HCT116 (cell line): ENCODE data around the gene PTGIR. TPM values are rescaled to one million over a fixed set of nuclear protein-coding genes. Genes with fewer than 3 reads are reported as not detected.

Source experiments
- ATAC-seq: fragments of 200-7000 bp; cut with Tn5 transposase; 2 replicates; pipeline ENCODE4 v1.9.1; 2020; ENCODE audit warnings: mild to moderate bottlenecking, moderate library complexity
- BruUV-seq: library from RNA; stranded (reverse); fragments of 400-500 nt; replicated peaks from 2 replicates; lab custom pipeline; 2021; lab: Mats Ljungman, UMichigan
- CTCF ChIA-PET: fragments of 300-600 bp; sonication (Branson Sonifier 250); formaldehyde crosslinking; loops from one replicate; lab custom pipeline; 2021; ENCODE audit warnings: antibody characterized with exemption; lab: Charles Lee
- POLR2A ChIA-PET: fragments of 300-600, 350-600 bp; sonication (Branson Sonifier 250); formaldehyde crosslinking; loops from one replicate; lab custom pipeline; 2021; ENCODE audit warnings: antibody characterized with exemption; lab: Charles Lee
- RAD21 ChIA-PET, 2 experiments: fragments of 300-600 bp; sonication (Branson Sonifier 250); formaldehyde crosslinking; loops; one replicate each; lab custom pipeline; 2023; ENCODE audit warnings: low total read pairs in 2 of 2; ENCODE audit not compliant: uncharacterized antibody in 2 of 2, unreplicated experiment in 2 of 2, low non-redundant PET in 1 of 2; lab: Charles Lee
- DNase-seq: peaks from one replicate; pipeline ENCODE4 v3.0.0-alpha.2; 2010; ENCODE audit warnings: low read depth, low spot score
- H2AFZ ChIP-seq: fragments of 200-600 bp; shearing (Covaris generic), sonication (generic); 2 replicates; pipeline ENCODE4 v1.6.1; 2017; ENCODE audit warnings: low read depth, mixed run types, mixed read lengths, antibody characterized with exemption, low read length; ENCODE audit not compliant: poor library complexity, severe bottlenecking
- H3K27ac ChIP-seq: 2 replicates; pipeline ENCODE4 v1.5.1; 2012; ENCODE audit warnings: low read depth, low read length
- H3K27me3 ChIP-seq: fragments of 200-600 bp; sonication (generic); 2 replicates; pipeline ENCODE4 v1.6.1; 2016; ENCODE audit warnings: mixed run types, low read length, mixed read lengths; ENCODE audit not compliant: insufficient read depth
- H3K36me3 ChIP-seq, 2 experiments: fragments of 200-500 bp in 1 of 2; fragments of 200-600 bp in 1 of 2; sonication (Bioruptor generic) in 1 of 2; sonication (generic) in 1 of 2; 2 replicates each; pipeline versions ENCODE4 v1.5.1 to v1.6.1; 2014 to 2016; ENCODE audit warnings: low read length in 2 of 2, inconsistent platforms in 1 of 2, mixed read lengths in 1 of 2, mixed run types in 1 of 2; ENCODE audit not compliant: insufficient read depth in 2 of 2, control insufficient read depth in 1 of 2
- H3K4me1 ChIP-seq, 2 experiments: fragments of 200-600 bp in 1 of 2; sonication (generic) in 1 of 2; 2 replicates each; pipeline versions ENCODE4 v1.5.1 to v1.6.1; 2012 to 2017; ENCODE audit warnings: low read length in 2 of 2, inconsistent platforms in 1 of 2, mild to moderate bottlenecking in 1 of 2, mixed read lengths in 1 of 2, mixed run types in 1 of 2, moderate library complexity in 1 of 2; ENCODE audit not compliant: insufficient read depth in 2 of 2, control insufficient read depth in 1 of 2
- H3K4me2 ChIP-seq: fragments of 200-600 bp; sonication (generic); 2 replicates; pipeline ENCODE4 v1.6.1; 2017; ENCODE audit warnings: mixed run types, low read length, mixed read lengths
- H3K4me3 ChIP-seq, 2 experiments: fragments of 200-600 bp in 1 of 2; sonication (generic) in 1 of 2; replicated peaks in 1 of 2; 2 replicates each; pipeline ENCODE4 v1.5.1; 2011 to 2016; ENCODE audit warnings: low read length in 2 of 2, control low read depth in 1 of 2, low read depth in 1 of 2, mild to moderate bottlenecking in 1 of 2, mixed read lengths in 1 of 2, mixed run types in 1 of 2
- H3K79me2 ChIP-seq: fragments of 200-600 bp; sonication (generic); 2 replicates; pipeline ENCODE4 v1.6.1; 2017; ENCODE audit warnings: mild to moderate bottlenecking, mixed run types, low read length, moderate library complexity, mixed read lengths; ENCODE audit not compliant: insufficient read depth
- H3K9ac ChIP-seq: fragments of 200-600 bp; sonication (generic); 2 replicates; pipeline ENCODE4 v1.6.1; 2016; ENCODE audit warnings: low read length, mixed read lengths
- H3K9me2 ChIP-seq: fragments of 200-600 bp; sonication (generic), shearing (Covaris generic); 2 replicates; pipeline ENCODE4 v1.6.1; 2017; ENCODE audit warnings: mixed run types, mild to moderate bottlenecking, moderate library complexity; ENCODE audit not compliant: insufficient read depth
- H3K9me3 ChIP-seq, 2 experiments: fragments of 200-500 bp in 1 of 2; fragments of 200-600 bp in 1 of 2; sonication (Bioruptor generic) in 1 of 2; sonication (generic) in 1 of 2; 2 replicates each; pipeline ENCODE4 v1.6.1; 2014 to 2017; ENCODE audit warnings: low read length in 2 of 2, mixed read lengths in 2 of 2, inconsistent platforms in 1 of 2, low read depth in 1 of 2, mild to moderate bottlenecking in 1 of 2, mixed run types in 1 of 2, moderate library complexity in 1 of 2; ENCODE audit not compliant: control insufficient read depth in 1 of 2, insufficient read depth in 1 of 2
- H4K20me1 ChIP-seq: fragments of 200-600 bp; sonication (generic), shearing (Covaris generic); 2 replicates; pipeline ENCODE4 v1.6.1; 2017; ENCODE audit warnings: mixed run types, mild to moderate bottlenecking, moderate library complexity; ENCODE audit not compliant: insufficient read depth
- CBX3 ChIP-seq: IDR thresholded peaks from 2 replicates; pipeline ENCODE4 v1.6.1; 2012; ENCODE audit warnings: low read depth
- EGR1 ChIP-seq: IDR thresholded peaks from 2 replicates; pipeline ENCODE4 v1.6.1; 2012; ENCODE audit warnings: low read depth
- ELF1 ChIP-seq: IDR thresholded peaks from 2 replicates; pipeline ENCODE4 v1.6.1; 2012; ENCODE audit warnings: low read depth, borderline replicate concordance
- EZH2 ChIP-seq: fragments of 200-600 bp; sonication (generic); IDR thresholded peaks from 2 replicates; pipeline ENCODE4 v1.6.1; 2017; ENCODE audit warnings: antibody characterized with exemption, mixed run types
- EZH2phosphoT487 ChIP-seq: fragments of 200-600 bp; IDR thresholded peaks from 2 replicates; pipeline ENCODE4 v1.6.1; 2018; ENCODE audit warnings: antibody characterized with exemption, borderline replicate concordance
- FOSL1 ChIP-seq: IDR thresholded peaks from 2 replicates; pipeline ENCODE4 v1.6.1; 2012; ENCODE audit warnings: low read depth
- JUND ChIP-seq: IDR thresholded peaks from 2 replicates; pipeline ENCODE4 v1.6.1; 2012
- POLR2A ChIP-seq: IDR thresholded peaks from 2 replicates; pipeline ENCODE4 v1.7.0; 2011; ENCODE audit warnings: borderline replicate concordance; ENCODE audit not compliant: insufficient read depth, insufficient read length; ENCODE audit errors: extremely low read depth
- POLR2AphosphoS5 ChIP-seq: IDR thresholded peaks from 2 replicates; pipeline ENCODE4 v1.6.1; 2011; ENCODE audit warnings: mild to moderate bottlenecking, low read depth, low read length, moderate library complexity
- RAD21 ChIP-seq: IDR thresholded peaks from 2 replicates; pipeline ENCODE4 v1.6.1; 2012; ENCODE audit warnings: low read depth, mild to moderate bottlenecking
- SIN3A ChIP-seq: IDR thresholded peaks from 2 replicates; pipeline ENCODE4 v1.6.1; 2012; ENCODE audit warnings: low read depth
- TCF7L2 ChIP-seq: IDR thresholded peaks from 2 replicates; pipeline ENCODE4 v1.7.0; 2011; ENCODE audit warnings: borderline replicate concordance, inconsistent platforms; ENCODE audit not compliant: insufficient read depth, insufficient read length; ENCODE audit errors: extremely low read depth
- YY1 ChIP-seq: IDR thresholded peaks from 2 replicates; pipeline ENCODE4 v1.6.1; 2011; ENCODE audit warnings: low read length, low read depth, moderate library complexity, mild to moderate bottlenecking; ENCODE audit not compliant: insufficient replicate concordance; ENCODE audit errors: extremely low read depth
- ZNF274 ChIP-seq: fragments of 200-500 bp; sonication (Bioruptor generic); IDR thresholded peaks from 2 replicates; pipeline ENCODE4 v1.6.1; 2014; ENCODE audit warnings: mild to moderate bottlenecking, low read depth, low read length, inconsistent platforms
- intact Hi-C: fragments of 100-400 bp; cut with micrococcal nuclease; formaldehyde crosslinking; loops from 2 replicates; pipeline ENCODE4 v1.10.0; 2022
- total RNA-seq: library from RNA; stranded (reverse); gene quantifications from one replicate; pipeline ENCODE4 v1.2.1, GENCODE V29; 2021; ENCODE audit not compliant: unreplicated experiment
- TF ChIP-seq, protein P1 (sequence below): IDR thresholded peaks from 2 replicates; pipeline ENCODE4 v1.6.1; 2012
- TF ChIP-seq, protein P2 (sequence below): IDR thresholded peaks from 2 replicates; pipeline ENCODE4 v1.6.1; 2012
- TF ChIP-seq, protein P3 (sequence below), 3 experiments: fragments of 200-600 bp in 1 of 3; sonication (generic) in 1 of 3; IDR thresholded peaks in 2 of 3; conservative IDR thresholded peaks in 1 of 3; 2 replicates each; pipeline ENCODE4 v1.5.1; 2012 to 2017; ENCODE audit warnings: low read depth in 2 of 3, low read length in 2 of 3, antibody characterized with exemption in 1 of 3, borderline replicate concordance in 1 of 3, control low read depth in 1 of 3, mild to moderate bottlenecking in 1 of 3, mixed read lengths in 1 of 3, mixed run types in 1 of 3, moderate library complexity in 1 of 3; ENCODE audit not compliant: insufficient read depth in 1 of 3

PTGIR gene
- total RNA-seq, 1 experiment from 2014 or later, result not detected

DNA sequence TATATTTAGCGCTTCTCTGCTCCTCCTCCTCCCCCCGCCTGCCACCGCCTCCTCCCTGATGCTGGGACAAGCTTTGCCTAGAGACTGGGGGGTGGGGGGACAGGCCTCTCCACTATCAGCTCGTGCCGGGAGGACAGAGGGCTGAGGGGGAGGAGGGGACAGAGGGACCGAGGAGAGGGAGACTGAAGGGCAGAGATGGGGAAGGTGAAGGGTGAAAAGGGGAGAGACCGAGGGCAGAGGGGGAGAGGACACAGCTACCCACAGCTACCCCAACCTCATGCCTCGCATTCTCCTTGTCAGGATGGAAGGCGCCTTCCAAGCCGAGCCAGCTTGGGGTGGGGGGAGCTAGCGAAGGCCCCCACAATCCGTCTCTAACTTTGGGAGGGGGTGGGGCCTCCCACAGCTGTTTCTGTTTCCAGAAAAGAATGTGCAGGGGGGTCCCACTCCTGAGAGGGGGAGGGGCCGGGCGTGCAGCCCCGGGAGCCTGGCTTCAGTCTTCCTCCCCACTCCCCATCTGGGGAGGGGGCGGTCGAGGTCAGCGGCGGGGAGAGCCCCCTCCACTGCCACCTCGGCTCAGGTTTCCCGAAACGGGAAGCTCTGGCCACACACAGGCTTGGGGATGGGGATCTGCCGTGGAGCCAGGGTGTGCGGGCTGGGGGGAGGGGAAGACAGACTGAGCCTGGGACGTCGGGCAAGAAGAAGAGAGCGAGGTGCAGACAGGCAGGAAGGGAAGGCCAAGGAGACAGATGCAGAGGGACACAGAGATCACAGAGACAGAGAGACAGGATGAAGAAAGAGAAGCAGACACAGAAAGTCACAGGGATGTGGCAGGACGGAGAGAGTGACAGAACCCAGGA, 34.5 kb upstream of the PTGIR start:
- ATAC-seq, result no peak
- Histone ChIP-seq H2AFZ (no peak overlapping the region), H3K4me2 (peak overlapping the region; percentile 88; the same call in 1 of the 2 replicates), H3K4me3 (no peak overlapping the region), H3K27me3 (no peaks in the 10 kb centered on the region), H3K36me3 (no peaks in the 10 kb centered on the region), H3K9me3 (no peaks in the 10 kb centered on the region), H4K20me1 (no peaks in the 10 kb centered on the region), H3K79me2 (no peaks in the 10 kb centered on the region), H3K9me2 (no peaks in the 10 kb centered on the region), H3K9ac (no peak overlapping the region; the same call in 1 of the 2 replicates), H3K4me1 (peaks cover 14 to 29% of the 10 kb centered on the region in 2 experiments), H3K27ac (no peak overlapping the region)
- ChIA-PET RAD21 (no interaction called here), CTCF (interaction anchor here (1.5 kb wide), 1 partner anchor 45 kb away, joined by 3 read pairs; no protein-coding TSS in a partner anchor), POLR2A (no interaction called here)
- no TSS peak for BruUV-seq
- TF ChIP-seq POLR2A, result no peak
- TF ChIP-seq POLR2AphosphoS5, result no peak
- intact Hi-C loops, result no loop called here
- no peak for DNase-seq

DNA sequence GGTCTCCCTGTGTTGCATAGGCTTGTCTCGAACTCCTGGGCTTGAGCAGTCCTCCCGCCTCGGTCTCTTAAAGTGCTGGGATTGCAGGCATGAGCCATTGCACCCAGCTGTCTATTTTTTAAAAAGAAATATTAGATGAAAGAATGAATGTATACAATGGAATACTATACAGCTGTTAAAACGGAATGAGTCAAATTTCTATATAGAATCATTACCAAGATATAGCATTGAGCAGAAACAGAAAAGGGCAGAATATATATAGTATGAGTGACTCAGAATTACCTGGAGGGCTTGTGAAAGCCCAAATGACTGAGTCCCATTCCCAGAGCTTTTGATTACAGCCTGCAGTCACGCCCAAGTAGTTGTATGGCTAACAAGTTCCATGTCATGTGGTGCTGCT, 31.7 kb upstream of the PTGIR start:
- POLR2A ChIA-PET, result no interaction called here
- RAD21 ChIA-PET, result no interaction called here

More for the DNA sequence above, 31.7 kb upstream of the PTGIR start:
- no peak overlapping the region for H2AFZ ChIP-seq
- H3K4me2 ChIP-seq, result no peak overlapping the region
- H3K4me1 ChIP-seq, result peaks cover 6 to 20% of the 10 kb centered on the region in 2 experiments; a peak in 3 of 4 replicates
- ATAC-seq (no peak), DNase-seq (no peak)
- H3K9me2 ChIP-seq, result no peaks in the 10 kb centered on the region
- no peaks in the 10 kb centered on the region for H3K27me3 ChIP-seq
- TF ChIP-seq EZH2phosphoT487 (no peak), FOSL1 (no peak), EZH2 (no peak), SIN3A (no peak), JUND (no peak), ELF1 (no peak), ZNF274 (no peak), YY1 (no peak), RAD21 (no peak), TCF7L2 (no peak), EGR1 (no peak), CBX3 (no peak)
- TF ChIP-seq, protein P1, sequence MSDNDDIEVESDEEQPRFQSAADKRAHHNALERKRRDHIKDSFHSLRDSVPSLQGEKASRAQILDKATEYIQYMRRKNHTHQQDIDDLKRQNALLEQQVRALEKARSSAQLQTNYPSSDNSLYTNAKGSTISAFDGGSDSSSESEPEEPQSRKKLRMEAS, result no peak
- TF ChIP-seq, protein P2, sequence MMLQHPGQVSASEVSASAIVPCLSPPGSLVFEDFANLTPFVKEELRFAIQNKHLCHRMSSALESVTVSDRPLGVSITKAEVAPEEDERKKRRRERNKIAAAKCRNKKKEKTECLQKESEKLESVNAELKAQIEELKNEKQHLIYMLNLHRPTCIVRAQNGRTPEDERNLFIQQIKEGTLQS, result no peak
- TF ChIP-seq, protein P3, sequence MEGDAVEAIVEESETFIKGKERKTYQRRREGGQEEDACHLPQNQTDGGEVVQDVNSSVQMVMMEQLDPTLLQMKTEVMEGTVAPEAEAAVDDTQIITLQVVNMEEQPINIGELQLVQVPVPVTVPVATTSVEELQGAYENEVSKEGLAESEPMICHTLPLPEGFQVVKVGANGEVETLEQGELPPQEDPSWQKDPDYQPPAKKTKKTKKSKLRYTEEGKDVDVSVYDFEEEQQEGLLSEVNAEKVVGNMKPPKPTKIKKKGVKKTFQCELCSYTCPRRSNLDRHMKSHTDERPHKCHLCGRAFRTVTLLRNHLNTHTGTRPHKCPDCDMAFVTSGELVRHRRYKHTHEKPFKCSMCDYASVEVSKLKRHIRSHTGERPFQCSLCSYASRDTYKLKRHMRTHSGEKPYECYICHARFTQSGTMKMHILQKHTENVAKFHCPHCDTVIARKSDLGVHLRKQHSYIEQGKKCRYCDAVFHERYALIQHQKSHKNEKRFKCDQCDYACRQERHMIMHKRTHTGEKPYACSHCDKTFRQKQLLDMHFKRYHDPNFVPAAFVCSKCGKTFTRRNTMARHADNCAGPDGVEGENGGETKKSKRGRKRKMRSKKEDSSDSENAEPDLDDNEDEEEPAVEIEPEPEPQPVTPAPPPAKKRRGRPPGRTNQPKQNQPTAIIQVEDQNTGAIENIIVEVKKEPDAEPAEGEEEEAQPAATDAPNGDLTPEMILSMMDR (IDR thresholded peaks at IDR 0.05 in 2 of 3, conservative IDR thresholded peaks at IDR 0.05 in 1 of 3; ENCODE audit: borderline replicate concordance in 1 of 3, insufficient read depth in 1 of 3, low read depth in 2 of 3, low read length in 2 of 3), result no peak
- no peak overlapping the region for H3K27ac ChIP-seq
- H3K79me2 ChIP-seq, result no peaks in the 10 kb centered on the region
- H3K9ac ChIP-seq, result no peak overlapping the region
- H3K9me3 ChIP-seq, result no peaks in the 10 kb centered on the region
- H4K20me1 ChIP-seq, result no peaks in the 10 kb centered on the region
- no TSS peak for BruUV-seq
- H3K36me3 ChIP-seq, result no peaks in the 10 kb centered on the region
- intact Hi-C loops, result no loop called here
- no peak overlapping the region for H3K4me3 ChIP-seq
- CTCF ChIA-PET, result no interaction called here
